H1 (cell line): ENCODE results near the gene CYBA. TPM values are rescaled to one million over a fixed set of nuclear protein-coding genes. Genes with fewer than 3 reads are reported as not detected.

Source experiments
- CHD2 ChIP-seq: IDR thresholded peaks from 2 replicates; pipeline ENCODE4 v1.6.1; 2012; ENCODE audit warnings: low read length, improper control_type of control experiment
- HDAC6 ChIP-seq: IDR thresholded peaks from one replicate; pipeline ENCODE4 v1.7.1; 2012; ENCODE audit warnings: low read depth, mild to moderate bottlenecking, inconsistent platforms, low read length, moderate library complexity
- JUN ChIP-seq: IDR thresholded peaks from 2 replicates; pipeline ENCODE4 v1.6.1; 2011; ENCODE audit warnings: low read depth, mild to moderate bottlenecking, improper control_type of control experiment, low read length
- POLR2A ChIP-seq, 2 experiments: IDR thresholded peaks; 1 replicate in 1 of 2; 2 replicates in 1 of 2; pipeline ENCODE4 v1.6.1; 2011; ENCODE audit warnings: low read depth in 2 of 2, low read length in 2 of 2, mild to moderate bottlenecking in 2 of 2; ENCODE audit errors: control extremely low read depth in 1 of 2
- POLR2AphosphoS5 ChIP-seq: IDR thresholded peaks from 2 replicates; pipeline ENCODE4 v1.6.1; 2011; ENCODE audit warnings: low read depth, low read length
- SIN3A ChIP-seq, 2 experiments: IDR thresholded peaks in 1 of 2; conservative IDR thresholded peaks in 1 of 2; 2 replicates each; pipeline ENCODE4 v1.6.1; 2011 to 2012; ENCODE audit warnings: low read length in 2 of 2, improper control_type of control experiment in 1 of 2, low read depth in 1 of 2, mild to moderate bottlenecking in 1 of 2
- TBP ChIP-seq: IDR thresholded peaks from 2 replicates; pipeline ENCODE4 v1.6.1; 2011; ENCODE audit warnings: low read depth, low read length, improper control_type of control experiment
- polyA plus RNA-seq, 7 experiments: library from polyadenylated mRNA; depleted of rRNA in 3 of 7; stranded (reverse) in 5 of 7; unstranded in 2 of 7; fragments of >200 nt in 5 of 7; fragments of 200-250 nt in 2 of 7; gene quantifications; 1 replicate in 5 of 7; 2 replicates in 1 of 7; 4 replicates in 1 of 7; pipeline versions ENCODE4 v1.2.1 to v1.2.3, GENCODE V29; 2011 to 2013; ENCODE audit warnings: missing spikeins in 2 of 7, mixed read lengths in 2 of 7
- total RNA-seq: library from RNA; stranded (reverse); fragmentation: NEBNext Ultra II Directional; extraction: Animal tissue kit (Norgen Biotek cat#: 25700); gene quantifications from 2 replicates; pipeline ENCODE4 v1.2.1, GENCODE V29; 2021

The CYBA gene
- total and polyA plus RNA-seq, 2 of the 8 experiments (the other 6 are each of a cell fraction or from before 2014, with no cell fraction given) = 136 to 254 TPM

- no peak for TF ChIP-seq POLR2AphosphoS5
- TF ChIP-seq CHD2 = no peak
- no peak for TF ChIP-seq HDAC6
- TF ChIP-seq JUN = no peak
- TF ChIP-seq SIN3A (conservative IDR thresholded peaks at IDR 0.05 in 1 of 2, IDR thresholded peaks at IDR 0.05 in 1 of 2; ENCODE audit: low read depth in 1 of 2, low read length in 2 of 2) = no peak
- TF ChIP-seq POLR2A (IDR thresholded peaks at IDR 0.05; ENCODE audit: control extremely low read depth in 1 of 2, low read depth in 2 of 2, low read length in 2 of 2) = no peak
- TF ChIP-seq TBP = no peak
Measured at GRCh38 chr16:88690341-88691128, 39.7 kb upstream of the CYBA start (continued).
